ENCODE results near the gene ABHD17C. TPM values are rescaled to one million over a fixed set of nuclear protein-coding genes. Genes with fewer than 3 reads are reported as not detected.
A peak's percentile ranks its signal among the peaks of the same experiment; 100 is the strongest.

ABHD17C gene
- total RNA-seq, 1 donor from 2014 or later: 9.3 TPM

GRCh38 chr15:80689294-80689693 is 5.8 kb upstream of the ABHD17C start:
- DNase-seq (ENCODE audit: low spot score): no peak

GRCh38 chr15:80689716-80690115 is 5.4 kb upstream of the ABHD17C start:
- H3K9me3 Mint-ChIP-seq: peaks cover 2% of the 10 kb centered on the region
- TF ChIP-seq CTCF (IDR thresholded peaks at IDR 0.05): no peak
- peaks cover 7% of the 10 kb centered on the region for H3K27me3 Mint-ChIP-seq (ENCODE audit: insufficient read depth, low read depth)
- DNase-seq (ENCODE audit: low spot score): no peak
- H3F3A ChIP-seq (ENCODE audit: low read depth): peaks cover 8% of the 10 kb centered on the region
- H2AFZ ChIP-seq (replicated peaks): no peak overlapping the region
- no peak overlapping the region for H3K4me3 ChIP-seq
- no peak overlapping the region for H3K4me2 ChIP-seq
- H3K79me2 ChIP-seq (ENCODE audit: low read depth): no peaks in the 10 kb centered on the region
- peaks cover 12% of the 10 kb centered on the region for H3K27me3 ChIP-seq
- H3K27ac ChIP-seq: no peak overlapping the region
- H3K4me1 ChIP-seq: no peaks in the 10 kb centered on the region
- no peaks in the 10 kb centered on the region for H3K36me3 ChIP-seq
- no peak overlapping the region for H3K4me3 Mint-ChIP-seq
- H3K27ac Mint-ChIP-seq: no peak overlapping the region
- peaks cover 7% of the 10 kb centered on the region for H3K4me1 Mint-ChIP-seq
- H3K36me3 Mint-ChIP-seq: no peaks in the 10 kb centered on the region
- H3K9me3 ChIP-seq (ENCODE audit: low read depth): no peaks in the 10 kb centered on the region
- no peak overlapping the region for H3K9ac ChIP-seq
- no peaks in the 10 kb centered on the region for H4K20me1 ChIP-seq (ENCODE audit: low read depth)

More at GRCh38 chr15:80689294-80689693, 5.8 kb upstream of the ABHD17C start:
- Histone ChIP-seq H3K27ac (no peak overlapping the region), H3K79me2 (ENCODE audit: low read depth) (no peaks in the 10 kb centered on the region), H3K4me2 (no peak overlapping the region), H3K27me3 (peaks cover 8% of the 10 kb centered on the region), H2AFZ (replicated peaks) (no peak overlapping the region), H3K9me3 (ENCODE audit: low read depth) (no peaks in the 10 kb centered on the region), H3K4me1 (no peaks in the 10 kb centered on the region), H3K9ac (no peak overlapping the region), H4K20me1 (ENCODE audit: low read depth) (no peaks in the 10 kb centered on the region), H3K36me3 (no peaks in the 10 kb centered on the region), H3K4me3 (no peak overlapping the region), H3F3A (ENCODE audit: low read depth) (peaks cover 4% of the 10 kb centered on the region)
- peaks cover 2% of the 10 kb centered on the region for H3K9me3 Mint-ChIP-seq
- peaks cover 5% of the 10 kb centered on the region for H3K4me1 Mint-ChIP-seq
- H3K27me3 Mint-ChIP-seq (ENCODE audit: insufficient read depth, low read depth): peaks cover 7% of the 10 kb centered on the region
- H3K4me3 Mint-ChIP-seq: no peak overlapping the region
- no peaks in the 10 kb centered on the region for H3K36me3 Mint-ChIP-seq
- TF ChIP-seq CTCF (IDR thresholded peaks at IDR 0.05): no peak
- no peak overlapping the region for H3K27ac Mint-ChIP-seq

- Histone ChIP-seq H3K4me2 (no peak overlapping the region), H3K36me3 (no peaks in the 10 kb centered on the region), H3K27me3 (peaks cover 20% of the 10 kb centered on the region), H3K4me1 (peaks cover 4% of the 10 kb centered on the region), H3K9me3 (ENCODE audit: low read depth) (no peaks in the 10 kb centered on the region), H2AFZ (replicated peaks) (no peak overlapping the region), H3K9ac (no peak overlapping the region), H4K20me1 (ENCODE audit: low read depth) (peaks cover 2% of the 10 kb centered on the region), H3K79me2 (ENCODE audit: low read depth) (peaks cover 5% of the 10 kb centered on the region), H3K4me3 (no peak overlapping the region), H3K27ac (no peak overlapping the region), H3F3A (ENCODE audit: low read depth) (peaks cover 9% of the 10 kb centered on the region)
- TF ChIP-seq EZH2phosphoT487 (IDR thresholded peaks at IDR 0.05): no peak
- no peak overlapping the region for H3K27ac Mint-ChIP-seq
- peaks cover 7% of the 10 kb centered on the region for H3K27me3 Mint-ChIP-seq (ENCODE audit: insufficient read depth, low read depth)
- no peaks in the 10 kb centered on the region for H3K36me3 Mint-ChIP-seq
- H3K9me3 Mint-ChIP-seq: no peaks in the 10 kb centered on the region
- H3K4me1 Mint-ChIP-seq: peaks cover 12% of the 10 kb centered on the region
- DNase-seq (ENCODE audit: low spot score): no peak
- no peak overlapping the region for H3K4me3 Mint-ChIP-seq
Measured at GRCh38 chr15:80691575-80691974, 3.5 kb upstream of the ABHD17C start.

GRCh38 chr15:80693682-80694610 is 1.2 kb upstream of the ABHD17C start:
- Mint-ChIP-seq H3K4me3 (peak overlapping the region; percentile 94), H3K27me3 (ENCODE audit: insufficient read depth, low read depth) (peaks cover 4% of the 10 kb centered on the region), H3K4me1 (peaks cover 24% of the 10 kb centered on the region), H3K27ac (peak overlapping the region; percentile 78), H3K9me3 (no peaks in the 10 kb centered on the region), H3K36me3 (peaks cover 7% of the 10 kb centered on the region)
- Histone ChIP-seq H3K4me3 (peak overlapping the region; percentile 85), H3K36me3 (no peaks in the 10 kb centered on the region), H3K9me3 (ENCODE audit: low read depth) (no peaks in the 10 kb centered on the region), H3K27ac (no peak overlapping the region), H3K4me1 (peaks cover 12% of the 10 kb centered on the region), H3K79me2 (ENCODE audit: low read depth) (peaks cover 26% of the 10 kb centered on the region), H2AFZ (replicated peaks) (peak overlapping the region; percentile 99), H3K9ac (no peak overlapping the region), H3K27me3 (peaks cover 29% of the 10 kb centered on the region), H4K20me1 (ENCODE audit: low read depth) (peaks cover 10% of the 10 kb centered on the region), H3K4me2 (peak overlapping the region; percentile 90), H3F3A (ENCODE audit: low read depth) (peaks cover 9% of the 10 kb centered on the region)
- TF ChIP-seq CTCF (IDR thresholded peaks at IDR 0.05): no peak
- TF ChIP-seq EZH2phosphoT487 (IDR thresholded peaks at IDR 0.05): no peak
- TF ChIP-seq EZH2 (IDR thresholded peaks at IDR 0.05): no peak
- no peak for DNase-seq (ENCODE audit: low spot score)
